Tibial nerve (tissue), 4 donors: Measurements from ENCODE around the gene PLPP4. TPM values are rescaled to one million over a fixed set of nuclear protein-coding genes. Genes with fewer than 3 reads are reported as not detected.

Source experiments
- DNase-seq, 2 donors: peaks; one replicate each; pipeline ENCODE4 v3.0.0-alpha.2; 2019; ENCODE audit warnings: low spot score in 2 of 2
- H3K27ac ChIP-seq, 4 donors: fragments of 200-600 bp; sonication (generic) in 3 of 4; one replicate each; pipeline ENCODE4 v1.5.1; 2017 to 2019; ENCODE audit warnings: mild to moderate bottlenecking in 1 of 4
- H3K27me3 ChIP-seq, 2 donors: fragments of 200-600 bp; sonication (generic) in 1 of 2; one replicate each; pipeline versions ENCODE4 v1.5.1 to v1.6.0; 2017 to 2019
- H3K36me3 ChIP-seq, 3 donors: fragments of 200-600 bp; sonication (generic); one replicate each; pipeline ENCODE4 v1.5.1; 2018 to 2019
- H3K4me1 ChIP-seq, 4 donors: fragments of 200-600 bp; sonication (generic) in 3 of 4; one replicate each; pipeline ENCODE4 v1.5.1; 2017 to 2019
- H3K4me3 ChIP-seq, 4 donors: fragments of 200-600 bp; sonication (generic) in 3 of 4; one replicate each; pipeline ENCODE4 v1.5.1; 2017 to 2019; ENCODE audit warnings: mild to moderate bottlenecking in 1 of 4, moderate library complexity in 1 of 4
- H3K9me3 ChIP-seq, 4 donors: fragments of 200-600 bp; sonication (generic) in 3 of 4; one replicate each; pipeline ENCODE4 v1.5.1; 2017 to 2019
- CTCF ChIP-seq, 5 experiments: fragments of 200-600 bp in 3 of 5; fragments of 450-650 bp in 2 of 5; sonication (generic) in 3 of 5; IDR thresholded peaks; one replicate each; pipeline ENCODE4 v1.5.1; 2016 to 2019; ENCODE audit warnings: antibody characterized with exemption in 5 of 5, mild to moderate bottlenecking in 3 of 5, moderate library complexity in 2 of 5
- EP300 ChIP-seq, 2 donors: sonication (generic); formaldehyde crosslinking; IDR thresholded peaks; one replicate each; pipeline ENCODE4 v1.6.1; 2017; ENCODE audit warnings: antibody characterized with exemption in 2 of 2, mild to moderate bottlenecking in 1 of 2
- POLR2A ChIP-seq, 2 donors: fragments of 450-650 bp; IDR thresholded peaks; one replicate each; pipeline ENCODE4 v1.6.1; 2017; ENCODE audit warnings: antibody characterized with exemption in 2 of 2, mild to moderate bottlenecking in 2 of 2, moderate library complexity in 2 of 2
- WGBS, 2 donors: methylation state at CpG; one replicate each; pipeline ENCODE4 v1.1.5; 2018; 5-methylcytosine and 5-hydroxymethylcytosine counted together
- total RNA-seq, 4 donors: library from RNA; depleted of rRNA; stranded (reverse); fragments of >200 nt; gene quantifications; one replicate each; pipeline ENCODE4 v1.1.0, GENCODE V29; 2016

The PLPP4 gene
- total RNA-seq, 4 donors from 2014 or later: not detected

- TF ChIP-seq POLR2A (IDR thresholded peaks at IDR 0.05) (no peak), EP300 (IDR thresholded peaks at IDR 0.05) (no peak), CTCF (IDR thresholded peaks at IDR 0.05) (no peak)
- peaks cover 0 to 37% of the 10 kb centered on the region in 2 donors for H3K27me3 ChIP-seq
- WGBS, 2 donors: 39 to 50% methylated on average over 5 of the region's 5 CpGs
- H3K9me3 ChIP-seq: no peaks in the 10 kb centered on the region
- no peaks in the 10 kb centered on the region for H3K36me3 ChIP-seq
- H3K27ac ChIP-seq: no peak overlapping the region
- H3K4me1 ChIP-seq: peaks cover 0 to 23% (median 0%) of the 10 kb centered on the region in 4 donors
- no peak for DNase-seq
- no peak overlapping the region for H3K4me3 ChIP-seq
Observed at GRCh38 chr10:120459185-120459584, 2.2 kb downstream of the PLPP4 start.

- Histone ChIP-seq H3K9me3 (no peaks in the 10 kb centered on the region), H3K27ac (no peak overlapping the region), H3K4me3 (no peak overlapping the region), H3K36me3 (no peaks in the 10 kb centered on the region), H3K4me1 (peaks cover 0 to 23% (median 0%) of the 10 kb centered on the region in 4 donors), H3K27me3 (peaks cover 0 to 37% of the 10 kb centered on the region in 2 donors)
- no peak for DNase-seq
- 80 to 89% methylated on average over 1 of the region's 1 CpG for WGBS, 2 donors
- TF ChIP-seq EP300 (IDR thresholded peaks at IDR 0.05): no peak
- TF ChIP-seq POLR2A (IDR thresholded peaks at IDR 0.05): no peak
- no peak for TF ChIP-seq CTCF (IDR thresholded peaks at IDR 0.05)
Observed at GRCh38 chr10:120460186-120460585, 3.2 kb downstream of the PLPP4 start.

GRCh38 chr10:120460776-120461175 is 3.7 kb downstream of the PLPP4 start:
- TF ChIP-seq POLR2A (IDR thresholded peaks at IDR 0.05) (no peak), EP300 (IDR thresholded peaks at IDR 0.05) (no peak), CTCF (IDR thresholded peaks at IDR 0.05) (no peak)
- no peak for DNase-seq
- no peak overlapping the region for H3K27ac ChIP-seq
- no peak overlapping the region for H3K4me3 ChIP-seq
- no peaks in the 10 kb centered on the region for H3K9me3 ChIP-seq
- peaks cover 0 to 36% of the 10 kb centered on the region in 2 donors for H3K27me3 ChIP-seq
- H3K4me1 ChIP-seq: peaks cover 0 to 23% (median 0%) of the 10 kb centered on the region in 4 donors
- H3K36me3 ChIP-seq: no peaks in the 10 kb centered on the region

- DNase-seq: no peak
Observed at GRCh38 chr10:120462018-120462682, 5.1 kb downstream of the PLPP4 start.

More at GRCh38 chr10:120462018-120462682, 5.1 kb downstream of the PLPP4 start:
- Histone ChIP-seq H3K27me3 (peaks cover 0 to 28% of the 10 kb centered on the region in 2 donors), H3K9me3 (no peaks in the 10 kb centered on the region), H3K27ac (no peak overlapping the region), H3K4me3 (no peak overlapping the region), H3K36me3 (no peaks in the 10 kb centered on the region), H3K4me1 (peaks cover 0 to 14% (median 0%) of the 10 kb centered on the region in 4 donors)
- WGBS, 2 donors: 88 to 93% methylated on average over 8 of the region's 8 CpGs
- TF ChIP-seq CTCF (IDR thresholded peaks at IDR 0.05) (no peak), POLR2A (IDR thresholded peaks at IDR 0.05) (no peak), EP300 (IDR thresholded peaks at IDR 0.05) (no peak)
